HG03108 (cell line): ENCODE measurements around the gene NAV3.
A peak's percentile ranks its signal among the peaks of the same experiment; 100 is the strongest.

Experiments
- ATAC-seq: cut with Tn5 transposase; IDR thresholded peaks from one replicate; pipeline ENCODE4 v1.9.1; 2021; ENCODE audit warnings: moderate library complexity; ENCODE audit not compliant: unreplicated experiment

NAV3 gene

DNA sequence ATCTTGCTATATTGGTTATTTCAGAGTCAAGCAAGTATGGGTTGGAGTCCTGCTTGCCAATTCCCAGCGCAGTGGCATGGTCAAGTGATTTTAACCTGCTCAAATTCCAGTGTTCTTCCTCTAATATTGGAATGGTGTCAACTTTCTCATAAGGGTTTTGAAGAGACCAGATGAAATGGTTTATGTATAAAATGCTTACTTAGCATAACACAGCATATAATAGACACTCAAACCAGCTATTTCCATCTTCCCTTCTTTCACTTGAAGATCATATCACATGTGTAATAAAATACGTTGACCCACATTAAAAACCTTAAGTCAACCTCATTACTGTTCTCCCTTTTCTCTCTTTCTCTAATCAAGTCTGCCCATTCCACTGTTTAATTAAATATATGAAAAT lies 144.0 kb downstream of the NAV3 start:
- no peak for ATAC-seq

DNA sequence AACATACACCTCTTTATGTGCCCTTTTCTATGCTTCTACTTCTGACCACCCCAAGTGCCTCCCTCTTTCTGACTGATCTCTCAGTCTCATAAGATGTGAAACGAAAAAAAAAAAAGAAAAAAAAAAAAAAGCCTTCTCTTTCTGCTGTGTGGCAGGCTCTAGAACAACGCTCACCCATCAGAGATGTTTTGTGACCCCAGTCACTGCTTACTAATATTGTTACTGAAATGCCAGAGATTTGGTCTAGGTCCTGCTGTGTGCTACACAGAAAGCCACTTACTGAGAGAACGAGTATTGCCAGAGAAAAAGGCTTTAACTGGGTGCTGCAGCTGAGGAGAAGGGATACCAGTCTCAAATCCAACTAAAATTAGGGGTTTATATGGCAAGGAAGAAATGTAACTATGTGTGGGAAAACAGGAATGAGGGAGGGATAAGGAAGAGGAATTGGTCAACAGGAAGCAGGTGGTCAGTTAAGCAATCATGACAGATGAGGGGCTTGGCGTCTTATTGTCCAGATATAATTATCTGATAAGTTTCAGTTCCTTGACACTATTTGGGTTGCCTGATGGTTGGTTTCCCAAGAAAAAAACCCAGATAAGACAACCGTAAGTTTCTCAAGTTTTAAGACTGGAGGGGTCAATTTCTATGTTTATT lies 149.0 kb downstream of the NAV3 start:
- no peak for ATAC-seq

DNA sequence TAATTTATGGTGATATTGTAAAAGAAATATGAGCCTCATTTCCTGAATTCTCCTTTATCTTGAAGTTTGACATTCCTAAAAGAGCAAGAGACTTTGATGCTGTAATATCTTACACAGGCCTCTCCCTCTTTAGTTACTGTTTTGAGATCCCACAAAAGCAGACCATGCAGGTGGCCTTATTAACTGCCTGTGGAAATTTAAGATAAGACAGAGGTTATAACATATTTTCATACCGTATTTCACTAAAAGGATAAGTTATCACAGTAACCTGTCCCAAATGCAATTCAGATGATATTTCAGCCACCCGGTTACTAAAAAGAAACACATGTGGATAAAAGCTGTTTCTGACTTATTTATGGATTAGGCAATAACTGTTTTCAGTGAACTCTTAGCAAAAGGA lies 150.1 kb downstream of the NAV3 start:
- no peak for ATAC-seq

DNA sequence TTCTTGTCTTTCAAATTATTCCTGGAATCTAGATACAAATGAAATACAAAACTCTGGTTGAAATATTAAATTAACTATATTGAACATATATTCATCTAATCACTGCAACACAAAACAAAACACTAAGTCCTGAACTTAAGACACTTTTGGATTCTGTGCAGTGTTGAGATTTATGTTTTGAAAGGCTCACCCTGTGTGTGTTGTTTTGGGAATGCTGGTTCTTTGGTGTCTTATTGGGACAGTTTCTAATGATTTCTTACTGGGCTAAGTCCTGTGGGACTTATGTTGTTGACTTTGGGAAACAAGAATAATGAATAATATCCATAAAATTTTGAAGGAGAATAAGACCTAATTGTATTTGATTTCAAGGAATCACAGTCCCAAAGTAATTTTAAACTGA lies 153.2 kb downstream of the NAV3 start:
- ATAC-seq = no peak

DNA sequence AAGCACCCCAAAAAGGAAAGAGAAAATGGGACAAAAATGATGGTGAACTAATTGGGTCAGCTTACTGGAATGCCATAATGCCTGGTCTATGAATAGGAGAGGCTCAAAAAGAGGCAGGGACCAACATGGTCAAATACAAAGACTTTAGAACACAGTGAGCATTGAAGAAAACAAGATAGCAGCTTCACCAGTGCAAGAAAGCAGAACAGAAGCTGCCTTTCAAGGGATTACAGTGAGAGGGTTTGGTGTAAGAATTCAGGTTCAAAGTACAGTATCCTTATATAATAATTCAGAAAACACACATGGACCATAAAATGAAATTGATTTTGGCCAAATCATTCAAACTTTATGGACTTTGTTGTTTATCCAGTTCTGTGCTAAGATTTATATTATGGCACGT lies 162.1 kb downstream of the NAV3 start:
- no peak for ATAC-seq

DNA sequence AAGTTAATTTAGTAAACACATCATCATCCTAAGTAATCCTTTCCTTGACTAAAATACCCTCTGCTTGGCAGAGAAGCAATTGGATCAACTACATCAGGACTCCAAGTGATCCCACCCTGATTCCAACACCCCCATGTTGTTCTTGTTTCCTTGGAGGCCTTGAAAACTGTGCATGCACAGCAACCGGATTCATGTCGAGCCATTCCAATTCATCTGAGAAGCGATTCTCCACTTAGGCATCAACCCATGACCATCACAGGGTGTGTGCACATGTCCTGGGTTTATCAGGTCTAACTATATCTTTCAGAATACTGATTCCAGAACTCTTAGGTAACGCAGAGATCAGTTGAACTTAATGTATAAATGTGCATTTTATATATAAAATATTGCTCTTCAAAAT lies 163.0 kb downstream of the NAV3 start:
- no peak for ATAC-seq

DNA sequence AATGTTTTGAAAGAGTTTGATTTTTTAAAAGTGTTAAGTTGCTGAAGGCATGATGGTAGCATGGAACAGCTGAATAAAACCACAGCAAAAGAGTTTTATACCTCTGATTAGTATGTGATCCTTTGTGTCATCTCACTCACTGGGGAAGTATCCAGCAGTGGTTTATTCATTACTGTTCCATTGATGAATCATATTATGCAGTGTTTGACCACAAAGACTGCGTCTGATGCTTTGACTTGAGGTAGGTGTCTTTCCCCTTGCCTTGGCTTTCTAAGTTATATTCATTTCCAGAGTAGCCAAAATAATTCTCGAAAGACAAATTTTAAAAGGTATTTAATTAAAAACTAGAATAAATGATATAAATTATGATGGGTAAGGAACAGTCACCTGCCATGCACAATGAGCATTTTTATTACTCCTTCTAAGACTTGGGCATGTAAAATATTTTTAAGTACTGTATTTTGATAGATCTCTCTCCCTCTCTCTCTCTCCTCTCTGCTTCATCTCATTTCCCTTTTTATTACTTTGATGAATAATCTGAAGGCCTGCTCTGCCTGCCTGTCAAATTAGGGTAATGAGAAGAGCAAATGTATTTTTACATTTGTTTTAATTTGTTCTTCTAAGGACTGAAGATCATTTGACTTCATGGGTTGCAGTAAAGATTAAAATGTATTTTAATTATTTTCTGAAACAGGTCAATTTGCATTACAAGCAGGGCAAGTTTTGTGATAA lies 164.9 kb downstream of the NAV3 start:
- ATAC-seq = peak; percentile 80

DNA sequence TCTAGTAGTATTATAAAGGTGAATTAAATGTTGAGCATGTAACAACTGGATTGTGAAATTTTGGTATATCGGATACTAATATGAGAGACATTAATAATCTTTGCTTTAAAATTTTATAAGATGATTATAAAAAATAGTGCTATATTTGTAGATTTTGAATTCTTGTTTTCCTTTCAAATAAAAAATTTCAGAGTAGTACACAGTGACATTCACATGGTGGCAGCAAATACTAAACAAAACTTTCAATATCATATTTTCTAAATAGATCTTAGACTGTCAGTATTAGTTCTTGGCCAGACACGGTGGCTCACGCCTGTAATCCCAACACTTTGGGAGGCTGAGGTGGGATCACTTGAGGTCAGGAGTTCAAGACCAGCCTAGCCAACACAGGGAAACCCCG lies 166.0 kb downstream of the NAV3 start:
- no peak for ATAC-seq

DNA sequence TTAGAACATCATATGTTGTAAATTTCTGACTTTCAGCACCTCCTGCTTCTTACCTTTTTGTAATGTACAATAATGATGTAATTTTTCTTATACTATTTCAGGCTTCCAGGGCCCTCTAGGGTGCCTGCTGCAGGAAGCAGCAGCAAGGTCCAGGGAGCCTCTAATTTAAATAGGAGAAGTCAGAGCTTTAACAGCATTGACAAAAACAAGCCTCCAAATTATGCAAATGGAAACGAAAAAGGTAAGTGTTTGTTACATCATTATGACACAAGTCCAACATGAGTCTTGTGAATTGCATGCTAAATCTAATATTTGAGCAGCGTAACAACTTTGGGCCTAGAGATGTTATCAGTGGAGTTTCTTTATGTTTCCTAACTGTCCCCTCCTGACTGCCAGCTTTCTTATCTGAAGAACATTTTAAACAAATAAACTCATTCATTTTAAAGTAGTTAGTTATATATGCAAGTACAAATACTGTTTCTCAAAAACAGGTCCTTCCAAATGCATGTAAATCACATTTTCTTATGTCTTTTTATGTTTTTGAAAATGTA lies 167.6 kb downstream of the NAV3 start:
- no peak for ATAC-seq

DNA sequence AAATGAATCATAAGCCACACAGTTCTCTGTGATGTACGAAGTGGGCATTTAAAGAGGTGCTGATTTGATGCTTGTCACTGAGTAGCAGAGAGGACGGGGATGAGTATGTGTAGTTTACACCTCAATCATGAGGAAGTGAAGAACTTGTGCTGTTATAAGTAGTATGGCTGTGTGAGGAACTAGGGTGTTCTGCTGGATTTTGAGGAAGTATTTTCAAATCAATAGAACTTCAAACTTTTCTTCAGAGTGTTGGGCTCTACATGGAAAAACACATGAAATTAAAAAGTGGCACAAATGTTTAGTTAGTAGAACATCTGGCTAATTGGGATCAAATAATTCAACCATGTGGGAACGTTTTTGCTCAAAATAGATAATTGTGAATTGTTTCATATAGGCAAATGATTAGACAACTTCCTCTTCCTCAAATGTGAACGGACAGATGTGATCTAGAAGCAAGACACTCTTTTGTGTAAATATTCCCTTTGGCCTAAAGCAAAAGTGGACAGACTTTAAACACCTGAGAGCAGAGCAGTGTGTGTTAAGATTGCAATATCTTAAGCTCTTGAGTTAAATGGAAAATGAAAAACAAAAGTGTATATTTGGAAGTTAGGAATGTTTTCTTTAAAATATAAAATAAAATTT lies 168.5 kb downstream of the NAV3 start:
- ATAC-seq = peak; percentile 63

DNA sequence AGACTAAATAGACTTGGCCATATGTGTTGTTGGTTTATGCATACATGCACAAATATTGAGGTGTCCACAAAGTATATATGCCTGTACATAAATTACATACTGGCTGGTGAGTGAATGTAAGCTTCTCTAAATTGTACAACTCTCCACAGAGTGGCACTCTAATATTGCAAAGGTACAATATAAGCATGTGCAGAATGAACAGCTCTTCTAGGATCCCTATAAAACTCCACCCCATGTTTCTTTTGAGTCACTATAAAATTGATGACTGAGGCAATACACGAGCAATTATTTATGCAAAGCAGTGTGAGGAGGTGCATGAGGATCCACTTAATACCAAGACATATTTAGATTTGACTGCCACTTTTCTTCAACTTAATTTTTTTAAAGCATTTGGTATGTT lies 172.2 kb downstream of the NAV3 start:
- ATAC-seq = no peak

DNA sequence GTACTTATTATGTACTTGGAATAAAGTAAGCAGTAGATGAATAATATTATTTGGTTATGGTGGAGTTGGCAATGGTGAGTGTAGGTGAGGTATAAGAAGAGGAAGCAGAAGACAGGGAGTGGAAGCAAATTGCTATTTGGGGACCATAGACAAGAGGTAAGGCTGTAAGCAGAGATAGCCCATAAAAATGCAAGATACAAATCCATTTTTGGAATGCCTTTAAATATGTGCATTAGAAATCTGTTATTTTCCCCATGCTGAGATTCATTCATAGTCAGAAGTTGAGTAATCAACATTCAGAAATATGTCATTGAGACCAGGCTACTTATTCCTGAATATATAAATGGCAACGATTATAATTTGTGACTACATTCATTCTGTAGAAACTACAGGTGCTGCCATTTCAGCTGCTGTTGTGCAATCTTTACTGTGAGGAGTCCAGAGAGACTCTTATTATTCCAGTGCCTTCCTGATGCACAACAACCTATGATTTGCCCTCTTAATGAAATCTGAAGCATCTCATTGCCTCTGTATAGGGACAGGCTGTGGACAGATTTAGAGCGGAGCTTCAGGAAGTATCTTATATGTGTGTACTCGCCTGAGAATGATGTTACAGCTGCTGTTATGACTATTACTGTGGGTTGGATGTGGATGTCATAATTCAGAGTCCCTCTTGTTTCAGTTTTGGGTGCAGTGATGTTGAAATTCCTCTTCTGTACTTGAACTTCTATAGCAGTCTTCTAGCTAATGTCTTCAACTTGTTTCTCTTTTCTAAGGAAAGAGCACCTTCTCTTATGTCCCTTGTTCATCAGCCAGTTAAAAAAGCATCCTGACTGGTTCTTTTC lies 173.8 kb downstream of the NAV3 start:
- ATAC-seq = no peak

DNA sequence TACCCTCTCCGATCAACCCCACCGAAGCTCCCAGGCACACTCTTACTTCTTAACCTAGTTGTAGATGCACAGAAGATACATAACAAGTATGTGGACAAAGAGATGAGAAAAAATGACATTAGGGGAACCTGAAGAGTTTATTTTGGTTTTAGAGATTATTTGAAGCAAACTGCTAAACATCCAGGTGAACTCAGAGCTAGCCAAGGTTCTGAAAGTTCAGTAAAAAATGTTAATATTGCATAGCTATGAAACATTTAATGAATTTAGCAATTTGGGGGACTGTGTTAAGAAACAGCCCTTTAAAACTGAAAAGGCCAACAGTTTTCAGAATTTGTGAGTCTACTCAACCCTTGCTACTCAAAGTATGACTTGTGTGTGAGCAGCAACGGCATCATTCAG lies 174.4 kb downstream of the NAV3 start:
- no peak for ATAC-seq

DNA sequence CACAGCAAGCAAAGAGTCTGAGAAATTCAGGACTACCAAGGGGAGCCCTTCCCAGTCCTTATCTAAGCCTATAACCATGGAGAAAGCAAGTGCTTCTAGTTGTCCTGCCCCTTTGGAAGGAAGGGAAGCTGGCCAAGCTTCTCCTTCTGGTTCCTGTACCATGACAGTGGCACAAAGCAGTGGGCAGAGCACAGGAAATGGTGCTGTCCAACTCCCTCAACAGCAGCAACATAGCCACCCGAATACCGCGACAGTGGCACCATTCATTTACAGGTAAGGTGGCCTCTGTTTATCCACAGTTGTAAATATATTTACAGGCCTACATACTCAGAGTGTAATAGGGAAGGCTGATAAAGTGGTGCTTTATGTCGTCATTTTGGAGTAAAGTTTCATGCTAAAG lies 176.5 kb downstream of the NAV3 start:
- no peak for ATAC-seq

DNA sequence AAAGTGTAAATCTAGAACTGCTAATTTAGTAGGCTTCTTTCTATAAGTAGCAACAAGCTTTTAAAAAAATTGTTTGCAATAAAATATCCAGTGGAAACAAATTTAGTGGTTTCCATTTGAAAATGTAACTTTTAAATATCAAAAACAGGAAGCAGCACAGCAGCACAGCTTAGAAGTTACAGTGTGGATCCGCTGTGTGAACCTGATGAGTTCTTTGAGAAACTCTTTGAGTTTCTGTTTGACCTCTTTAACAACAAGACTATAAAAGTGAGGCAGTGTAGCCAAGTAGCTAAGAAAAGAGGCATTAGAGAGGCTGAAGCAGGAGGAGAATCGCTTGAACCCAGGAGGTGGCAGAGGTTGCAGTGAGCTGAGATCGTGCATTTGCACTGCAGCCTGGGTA lies 178.3 kb downstream of the NAV3 start:
- ATAC-seq = no peak

DNA sequence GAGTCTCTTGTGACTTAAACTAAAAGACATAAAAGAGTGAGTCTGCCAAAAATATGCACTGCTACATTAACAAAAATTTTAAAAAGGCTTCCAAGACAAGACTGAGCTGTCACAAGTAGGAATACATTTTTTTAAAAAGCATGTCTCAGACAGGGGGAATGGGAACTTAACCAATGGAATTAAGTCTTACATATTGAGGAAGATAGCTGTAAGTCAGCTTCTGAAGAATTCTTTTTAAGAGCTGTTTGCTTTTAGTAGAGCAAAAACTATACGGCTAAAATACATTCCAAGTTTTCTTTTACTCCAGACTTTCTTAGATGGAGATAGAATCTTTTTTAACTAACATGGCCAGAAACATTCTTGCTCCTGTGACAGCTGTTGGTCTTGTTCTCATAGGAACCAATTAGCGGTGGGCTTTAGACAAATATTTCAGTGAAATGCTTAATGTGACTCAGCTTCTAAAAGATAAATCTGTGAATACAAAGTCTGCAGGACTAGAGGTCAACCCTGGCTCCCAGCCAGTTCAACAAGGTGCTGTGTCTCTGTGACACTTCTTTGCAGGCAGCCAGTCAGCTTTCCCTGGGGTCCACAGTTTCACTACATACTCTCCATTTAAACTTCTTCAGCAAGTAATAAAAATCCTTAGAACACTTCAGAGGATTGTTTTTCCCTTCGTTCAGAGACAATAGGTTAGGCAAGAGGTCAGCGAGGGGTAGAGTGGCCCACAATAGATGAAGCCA lies 187.6 kb downstream of the NAV3 start:
- no peak for ATAC-seq

DNA sequence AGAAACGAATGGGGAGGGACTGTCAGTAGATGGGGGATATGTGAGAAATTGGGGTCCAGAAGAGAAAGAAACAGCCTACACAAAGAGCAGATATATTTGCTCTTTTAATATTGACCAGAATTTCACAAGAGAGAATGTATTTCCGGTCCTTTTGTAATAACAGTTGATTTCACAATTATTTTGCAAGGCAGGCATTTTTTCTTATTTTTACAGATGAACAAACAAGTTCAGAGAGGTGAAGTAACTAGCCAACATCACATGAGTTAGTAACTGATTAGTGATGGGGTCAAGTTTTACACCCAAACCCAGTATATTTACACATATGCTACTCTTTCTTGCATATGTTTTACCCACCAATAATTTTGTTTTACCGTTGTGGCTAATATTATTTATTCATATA lies 188.2 kb downstream of the NAV3 start:
- no peak for ATAC-seq

DNA sequence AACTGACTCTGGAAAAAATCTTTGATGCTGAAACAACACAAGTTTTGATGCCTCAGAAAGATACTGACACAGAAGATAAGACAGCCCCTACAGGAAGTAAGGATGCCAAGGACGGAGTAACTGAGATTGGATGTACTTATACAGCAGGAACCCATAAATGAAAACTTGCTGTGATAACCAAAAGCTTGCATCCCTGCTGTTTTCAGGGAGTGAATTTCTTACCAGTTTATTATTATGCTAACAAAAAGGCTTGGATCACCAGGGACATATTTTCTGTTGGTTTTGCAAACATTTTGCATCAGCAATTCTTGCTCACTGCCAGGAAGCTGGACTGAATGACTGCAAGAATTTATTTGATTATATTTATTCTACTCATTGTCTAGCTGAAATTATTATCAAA lies 197.7 kb downstream of the NAV3 start:
- ATAC-seq = no peak

DNA sequence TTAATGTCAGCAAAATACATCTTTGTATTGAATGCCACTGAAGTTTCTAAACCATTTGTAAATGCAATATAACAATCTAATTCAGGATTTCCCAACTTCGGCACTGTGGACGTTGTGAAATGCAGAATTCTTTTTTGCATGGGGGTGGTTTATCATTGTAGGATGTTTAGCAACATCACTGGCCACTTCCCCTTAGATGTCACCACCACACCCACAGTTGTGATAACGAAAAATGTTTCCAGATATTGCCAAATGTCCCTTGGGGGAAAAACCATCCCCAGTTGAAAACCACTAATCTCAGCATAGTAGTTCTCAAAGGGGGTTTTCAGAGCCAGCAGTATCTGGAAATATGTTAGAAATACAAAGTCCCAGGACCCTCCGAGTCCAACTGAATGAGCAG lies 203.3 kb downstream of the NAV3 start:
- no peak for ATAC-seq

DNA sequence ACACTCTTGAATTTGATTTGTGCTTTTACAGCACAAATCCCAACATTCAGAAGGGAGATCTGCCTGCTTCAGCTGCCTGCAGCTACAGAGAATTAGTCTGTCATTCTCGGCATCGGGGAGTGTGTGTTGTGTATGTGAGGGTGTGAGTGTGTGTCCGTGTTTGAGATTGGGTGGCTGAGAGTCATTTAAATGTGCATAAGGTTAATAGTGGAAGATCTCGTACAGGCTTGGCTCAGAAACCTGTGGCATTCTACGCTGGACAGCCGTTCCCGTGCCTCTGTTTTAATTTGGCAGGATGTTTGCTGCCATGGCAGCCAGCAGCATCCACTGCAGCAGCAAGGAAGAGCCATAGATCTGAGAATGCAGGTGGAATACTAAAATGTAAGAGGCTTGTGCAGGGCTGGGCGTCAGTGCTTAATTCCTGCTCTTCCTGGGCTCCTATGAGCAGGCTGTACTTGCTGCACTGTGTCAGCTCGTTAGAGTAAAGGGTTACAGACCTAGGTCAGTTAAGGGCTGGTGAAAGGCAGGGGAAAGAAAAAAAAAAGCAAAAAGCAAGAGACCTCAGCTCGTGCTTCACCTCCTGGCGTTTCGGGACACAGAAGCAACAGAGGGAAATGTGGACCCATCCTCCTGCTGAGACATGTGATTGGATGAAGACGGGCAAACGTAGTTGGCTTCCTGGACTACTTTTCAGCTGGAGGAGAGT lies 205.4 kb downstream of the NAV3 start:
- ATAC-seq = no peak
